ENCODE results near the gene MLC1.

DNA sequence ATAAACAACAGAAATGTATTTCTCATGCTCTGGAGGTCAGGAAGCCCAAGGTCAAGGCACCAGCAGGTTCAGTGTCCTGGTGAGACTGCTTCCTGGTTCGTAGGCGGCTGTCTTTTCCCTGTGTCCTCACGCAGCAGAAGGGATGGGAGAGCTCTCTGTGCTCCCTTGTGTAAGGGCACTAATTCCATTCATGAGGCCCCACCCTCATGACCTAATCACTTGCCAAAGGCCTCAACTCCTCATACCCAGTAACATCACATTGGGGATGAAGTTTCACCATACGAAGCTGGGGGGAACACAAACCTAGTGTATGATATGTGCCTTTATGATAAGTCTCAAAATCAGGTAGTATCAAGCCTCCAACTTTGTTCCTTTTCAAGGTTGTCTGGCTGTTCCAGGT, 46.7 kb upstream of the MLC1 start:
- TF ChIP-seq, protein P1, sequence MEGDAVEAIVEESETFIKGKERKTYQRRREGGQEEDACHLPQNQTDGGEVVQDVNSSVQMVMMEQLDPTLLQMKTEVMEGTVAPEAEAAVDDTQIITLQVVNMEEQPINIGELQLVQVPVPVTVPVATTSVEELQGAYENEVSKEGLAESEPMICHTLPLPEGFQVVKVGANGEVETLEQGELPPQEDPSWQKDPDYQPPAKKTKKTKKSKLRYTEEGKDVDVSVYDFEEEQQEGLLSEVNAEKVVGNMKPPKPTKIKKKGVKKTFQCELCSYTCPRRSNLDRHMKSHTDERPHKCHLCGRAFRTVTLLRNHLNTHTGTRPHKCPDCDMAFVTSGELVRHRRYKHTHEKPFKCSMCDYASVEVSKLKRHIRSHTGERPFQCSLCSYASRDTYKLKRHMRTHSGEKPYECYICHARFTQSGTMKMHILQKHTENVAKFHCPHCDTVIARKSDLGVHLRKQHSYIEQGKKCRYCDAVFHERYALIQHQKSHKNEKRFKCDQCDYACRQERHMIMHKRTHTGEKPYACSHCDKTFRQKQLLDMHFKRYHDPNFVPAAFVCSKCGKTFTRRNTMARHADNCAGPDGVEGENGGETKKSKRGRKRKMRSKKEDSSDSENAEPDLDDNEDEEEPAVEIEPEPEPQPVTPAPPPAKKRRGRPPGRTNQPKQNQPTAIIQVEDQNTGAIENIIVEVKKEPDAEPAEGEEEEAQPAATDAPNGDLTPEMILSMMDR (IDR thresholded peaks at IDR 0.05), result no peak
- no peak for TF ChIP-seq EP300 (IDR thresholded peaks at IDR 0.05)
- no peak for TF ChIP-seq POLR2AphosphoS5 (IDR thresholded peaks at IDR 0.05)
- no peak for TF ChIP-seq POLR2A (IDR thresholded peaks at IDR 0.05)

All from stomach (tissue), 4 donors.